Thyroid gland (tissue), 4 donors: ENCODE measurements around the gene PARVB. TPM values are rescaled to one million over a fixed set of nuclear protein-coding genes. Genes with fewer than 3 reads are reported as not detected.
A peak's percentile ranks its signal among the peaks of the same experiment; 100 is the strongest.

Experiments used
- DNase-seq, 2 donors: peaks; one replicate each; pipeline ENCODE4 v3.0.0-alpha.2; 2019
- H3K27ac ChIP-seq, 3 donors: fragments of 200-600 bp; sonication (generic); 1 replicate in 2 of 3; 2 replicates in 1 of 3; pipeline ENCODE4 v1.5.1; 2016 to 2019; ENCODE audit warnings: mild to moderate bottlenecking in 1 of 3, moderate library complexity in 1 of 3
- H3K27me3 ChIP-seq: fragments of 200-600 bp; sonication (generic); one replicate; pipeline ENCODE4 v1.5.1; 2019
- H3K36me3 ChIP-seq, 2 donors: fragments of 200-600 bp; sonication (generic); one replicate each; pipeline ENCODE4 v1.5.1; 2016 to 2019
- H3K4me1 ChIP-seq, 2 donors: fragments of 200-600 bp; sonication (generic); one replicate each; pipeline ENCODE4 v1.5.1; 2017 to 2019
- H3K4me3 ChIP-seq, 3 donors: fragments of 200-600 bp; sonication (generic); replicated peaks in 1 of 3; 1 replicate in 2 of 3; 2 replicates in 1 of 3; pipeline ENCODE4 v1.5.1; 2016; ENCODE audit warnings: mild to moderate bottlenecking in 1 of 3
- H3K9me3 ChIP-seq: fragments of 200-600 bp; sonication (generic); one replicate; pipeline ENCODE4 v1.5.1; 2017
- POLR2A ChIP-seq, 2 donors: fragments of 450-650 bp; IDR thresholded peaks; one replicate each; pipeline ENCODE4 v1.6.1; 2017; ENCODE audit warnings: antibody characterized with exemption in 2 of 2, mild to moderate bottlenecking in 2 of 2, moderate library complexity in 1 of 2
- WGBS, 2 donors: methylation state at CpG; one replicate each; pipeline ENCODE4 v1.1.5; 2017; 5-methylcytosine and 5-hydroxymethylcytosine counted together
- intact Hi-C: fragments of 100-400 bp; cut with DNase I; formaldehyde crosslinking; loops from one replicate; pipeline ENCODE4 v1.15.1; 2023
- total RNA-seq, 4 donors: library from RNA; depleted of rRNA; stranded (reverse); fragments of >200 nt; gene quantifications; one replicate each; pipeline ENCODE4 v1.2.3, GENCODE V29; 2016
- TF ChIP-seq, protein P1 (sequence below), 6 experiments: fragments of 200-600 bp in 3 of 6; fragments of 450-650 bp in 3 of 6; sonication (generic) in 3 of 6; IDR thresholded peaks; one replicate each; pipeline ENCODE4 v1.5.1; 2016 to 2019; ENCODE audit warnings: antibody characterized with exemption in 6 of 6, mild to moderate bottlenecking in 2 of 6, inconsistent platforms in 1 of 6, moderate library complexity in 1 of 6

The PARVB gene
- total RNA-seq, 4 donors from 2014 or later: 6.7 to 34.9 (median 11.0) TPM

DNA sequence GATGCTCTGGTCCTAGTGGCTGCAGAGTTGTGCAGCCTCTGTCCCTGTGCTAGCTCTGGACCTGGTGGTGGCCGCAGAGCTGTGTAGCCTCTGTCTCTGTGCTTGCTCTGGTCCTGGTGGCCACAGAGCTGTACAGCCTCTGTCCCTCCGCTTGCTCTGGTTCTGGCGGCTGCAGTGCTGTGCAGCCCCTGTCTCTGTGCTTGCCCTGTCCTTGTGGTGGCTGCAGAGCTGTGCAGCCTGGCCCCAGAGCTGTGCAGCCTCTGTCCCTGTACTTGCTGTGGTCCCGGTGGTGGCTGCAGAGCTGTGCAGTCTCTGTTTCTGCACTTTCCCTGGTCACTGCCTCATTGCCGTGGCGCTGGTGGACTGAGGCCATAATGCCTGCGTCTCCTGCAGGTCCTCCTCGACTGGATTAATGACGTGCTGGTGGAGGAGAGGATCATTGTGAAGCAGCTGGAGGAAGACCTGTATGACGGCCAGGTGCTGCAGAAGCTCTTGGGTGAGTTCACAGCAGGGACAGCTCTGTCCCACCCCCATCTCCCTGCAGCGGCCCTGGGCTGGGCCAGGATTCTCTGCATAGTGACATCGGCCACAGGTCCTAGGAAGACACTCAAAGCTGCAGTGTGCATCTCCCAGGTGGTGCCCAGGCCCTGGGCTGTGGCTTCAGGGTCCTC, 94.7 kb downstream of the PARVB start:
- H3K27me3 ChIP-seq: no peaks in the 10 kb centered on the region
- H3K9me3 ChIP-seq: no peaks in the 10 kb centered on the region
- no peak for DNase-seq
- WGBS, 2 donors: 78 to 88% methylated on average over 7 to 9 of the region's 12 CpGs
- H3K4me3 ChIP-seq: no peak overlapping the region
- intact Hi-C loops: no loop called here
- peaks cover 0 to 6% of the 10 kb centered on the region in 2 donors for H3K4me1 ChIP-seq
- no peaks in the 10 kb centered on the region for H3K36me3 ChIP-seq
- H3K27ac ChIP-seq: no peak overlapping the region
- TF ChIP-seq, protein P1, sequence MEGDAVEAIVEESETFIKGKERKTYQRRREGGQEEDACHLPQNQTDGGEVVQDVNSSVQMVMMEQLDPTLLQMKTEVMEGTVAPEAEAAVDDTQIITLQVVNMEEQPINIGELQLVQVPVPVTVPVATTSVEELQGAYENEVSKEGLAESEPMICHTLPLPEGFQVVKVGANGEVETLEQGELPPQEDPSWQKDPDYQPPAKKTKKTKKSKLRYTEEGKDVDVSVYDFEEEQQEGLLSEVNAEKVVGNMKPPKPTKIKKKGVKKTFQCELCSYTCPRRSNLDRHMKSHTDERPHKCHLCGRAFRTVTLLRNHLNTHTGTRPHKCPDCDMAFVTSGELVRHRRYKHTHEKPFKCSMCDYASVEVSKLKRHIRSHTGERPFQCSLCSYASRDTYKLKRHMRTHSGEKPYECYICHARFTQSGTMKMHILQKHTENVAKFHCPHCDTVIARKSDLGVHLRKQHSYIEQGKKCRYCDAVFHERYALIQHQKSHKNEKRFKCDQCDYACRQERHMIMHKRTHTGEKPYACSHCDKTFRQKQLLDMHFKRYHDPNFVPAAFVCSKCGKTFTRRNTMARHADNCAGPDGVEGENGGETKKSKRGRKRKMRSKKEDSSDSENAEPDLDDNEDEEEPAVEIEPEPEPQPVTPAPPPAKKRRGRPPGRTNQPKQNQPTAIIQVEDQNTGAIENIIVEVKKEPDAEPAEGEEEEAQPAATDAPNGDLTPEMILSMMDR (IDR thresholded peaks at IDR 0.05): no peak
- TF ChIP-seq POLR2A (IDR thresholded peaks at IDR 0.05): no peak

DNA sequence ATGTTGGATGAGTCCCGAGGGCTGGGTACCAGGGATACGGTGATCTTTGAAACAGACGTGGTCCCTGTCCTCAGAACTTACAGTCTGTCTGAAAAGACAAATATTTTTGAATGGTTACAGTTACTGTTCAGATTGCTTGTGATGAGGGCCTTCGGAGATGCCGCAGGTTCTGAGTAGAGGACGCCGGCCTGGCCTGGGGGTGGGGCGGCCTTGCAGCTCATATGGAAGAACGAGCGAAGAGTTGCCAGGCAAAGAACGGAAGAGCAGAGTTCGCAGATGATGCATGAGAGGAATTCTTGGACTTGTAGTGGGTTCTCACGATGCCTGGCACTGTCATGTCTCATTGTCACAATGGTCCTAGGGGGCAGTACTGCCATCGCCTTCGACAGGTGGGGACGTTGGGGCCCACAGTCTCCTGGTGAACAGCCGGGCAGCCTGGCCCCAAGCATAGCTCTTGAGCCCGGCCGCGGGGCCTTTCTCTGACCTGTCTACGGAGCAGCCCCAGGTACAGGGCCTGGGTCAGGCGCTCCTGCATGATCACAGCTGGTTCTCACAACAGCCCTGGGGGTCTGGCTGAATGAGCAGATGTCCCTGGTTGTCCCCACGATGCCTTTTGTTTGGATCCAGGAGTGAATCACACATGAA, 95.7 kb downstream of the PARVB start:
- intact Hi-C loops: no loop called here
- TF ChIP-seq, protein P1 (IDR thresholded peaks at IDR 0.05): no peak
- TF ChIP-seq POLR2A (IDR thresholded peaks at IDR 0.05): no peak
- Histone ChIP-seq H3K36me3 (no peaks in the 10 kb centered on the region), H3K4me1 (peaks cover 0 to 8% of the 10 kb centered on the region in 2 donors), H3K9me3 (no peaks in the 10 kb centered on the region), H3K4me3 (no peak overlapping the region), H3K27ac (no peak overlapping the region), H3K27me3 (no peaks in the 10 kb centered on the region)
- 90 to 92% methylated on average over 17 to 23 of the region's 23 CpGs for WGBS, 2 donors
- DNase-seq: no peak

DNA sequence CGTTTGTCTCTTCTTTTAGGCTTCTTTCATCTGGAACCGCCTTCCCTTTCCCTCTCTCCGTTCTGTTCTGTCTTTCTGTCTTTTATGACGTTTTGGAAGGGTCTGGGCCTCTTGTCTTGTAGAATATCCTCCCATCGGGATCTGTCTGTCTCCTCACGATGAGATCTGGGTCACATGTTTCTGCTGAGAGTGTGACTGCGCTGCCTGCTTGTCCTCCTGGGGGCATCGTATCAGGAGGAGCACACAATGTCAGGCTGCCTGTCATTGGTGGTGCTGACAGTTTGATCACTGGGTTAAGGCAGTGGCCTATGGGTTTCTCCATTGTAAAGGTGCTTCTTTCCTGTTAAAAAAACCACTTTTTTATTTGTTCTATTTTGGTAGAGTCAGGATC, 96.2 kb downstream of the PARVB start:
- intact Hi-C loops: no loop called here
- TF ChIP-seq, protein P1 (IDR thresholded peaks at IDR 0.05): no peak
- no peak for TF ChIP-seq POLR2A (IDR thresholded peaks at IDR 0.05)
- no peak for DNase-seq
- H3K4me3 ChIP-seq: no peak overlapping the region
- peaks cover 0 to 8% of the 10 kb centered on the region in 2 donors for H3K4me1 ChIP-seq
- no peaks in the 10 kb centered on the region for H3K9me3 ChIP-seq
- no peaks in the 10 kb centered on the region for H3K36me3 ChIP-seq
- H3K27me3 ChIP-seq: no peaks in the 10 kb centered on the region
- H3K27ac ChIP-seq: no peak overlapping the region
- WGBS, 2 donors: 88 to 91% methylated on average over 8 of the region's 8 CpGs

DNA sequence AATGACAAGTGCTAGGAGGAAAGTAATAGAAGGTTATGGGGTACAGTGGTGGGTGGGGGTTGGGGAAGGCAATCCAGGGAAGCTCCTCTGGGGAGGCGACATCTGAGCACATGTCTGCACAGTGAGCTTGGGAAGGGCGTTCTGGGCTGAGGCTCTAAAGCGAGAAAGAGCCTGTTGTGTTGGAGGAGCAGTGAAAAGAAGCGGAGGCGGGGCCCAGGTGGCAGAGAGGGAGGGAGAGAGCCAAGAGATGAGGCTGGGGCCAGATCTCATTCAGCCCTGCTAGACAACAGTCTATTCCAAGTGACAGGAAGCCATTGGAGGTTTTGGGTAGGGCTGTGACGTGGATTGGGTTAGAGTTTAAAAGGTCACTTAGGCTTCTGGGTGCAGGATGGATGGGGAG, 101.3 kb downstream of the PARVB start:
- TF ChIP-seq, protein P1 (IDR thresholded peaks at IDR 0.05): no peak
- no peak for TF ChIP-seq POLR2A (IDR thresholded peaks at IDR 0.05)
- DNase-seq: no peak
- 87 to 97% methylated on average over 6 of the region's 6 CpGs for WGBS, 2 donors
- Histone ChIP-seq H3K4me3 (no peak overlapping the region), H3K27me3 (no peaks in the 10 kb centered on the region), H3K4me1 (peaks cover 0 to 33% of the 10 kb centered on the region in 2 donors), H3K9me3 (no peaks in the 10 kb centered on the region), H3K36me3 (no peaks in the 10 kb centered on the region), H3K27ac (no peak overlapping the region)
- intact Hi-C loops: no loop called here

DNA sequence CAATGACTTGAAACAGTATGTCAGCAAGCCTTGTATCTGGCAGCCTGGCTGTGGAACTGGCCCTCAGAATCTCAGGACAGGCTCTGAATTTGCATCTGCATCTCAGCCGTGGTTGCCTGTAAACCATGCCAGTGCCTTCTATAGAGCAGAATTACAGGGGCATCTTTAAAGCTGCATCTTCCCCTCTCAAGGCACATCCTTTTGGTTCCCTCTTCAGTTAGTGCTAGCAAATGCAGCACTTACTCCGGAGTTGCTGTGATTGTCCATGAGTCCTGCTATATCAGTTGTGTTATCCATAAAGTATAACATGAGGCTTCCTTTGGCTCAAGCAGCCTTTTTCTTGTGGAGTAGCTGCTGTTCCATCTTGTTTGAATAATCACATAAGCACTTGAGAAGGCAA, 102.7 kb downstream of the PARVB start:
- no peaks in the 10 kb centered on the region for H3K27me3 ChIP-seq
- H3K27ac ChIP-seq: peak overlapping the region in 1 of 3 donors; percentile 44
- 93 to 98% methylated on average over 2 of the region's 2 CpGs for WGBS, 2 donors
- no peak for DNase-seq
- H3K9me3 ChIP-seq: no peaks in the 10 kb centered on the region
- H3K4me1 ChIP-seq: peaks cover 0 to 36% of the 10 kb centered on the region in 2 donors
- intact Hi-C loops: no loop called here
- no peak for TF ChIP-seq POLR2A (IDR thresholded peaks at IDR 0.05)
- TF ChIP-seq, protein P1 (IDR thresholded peaks at IDR 0.05): no peak
- no peaks in the 10 kb centered on the region for H3K36me3 ChIP-seq
- no peak overlapping the region for H3K4me3 ChIP-seq
